ENCODE data around the gene CTDSP2. TPM values are rescaled to one million over a fixed set of nuclear protein-coding genes. Genes with fewer than 3 reads are reported as not detected.

Gene CTDSP2
- total and polyA plus RNA-seq, 2 donors (not counting 3 experiments of a cell fraction or from before 2014, with no cell fraction given) = 142 to 146 TPM

DNA sequence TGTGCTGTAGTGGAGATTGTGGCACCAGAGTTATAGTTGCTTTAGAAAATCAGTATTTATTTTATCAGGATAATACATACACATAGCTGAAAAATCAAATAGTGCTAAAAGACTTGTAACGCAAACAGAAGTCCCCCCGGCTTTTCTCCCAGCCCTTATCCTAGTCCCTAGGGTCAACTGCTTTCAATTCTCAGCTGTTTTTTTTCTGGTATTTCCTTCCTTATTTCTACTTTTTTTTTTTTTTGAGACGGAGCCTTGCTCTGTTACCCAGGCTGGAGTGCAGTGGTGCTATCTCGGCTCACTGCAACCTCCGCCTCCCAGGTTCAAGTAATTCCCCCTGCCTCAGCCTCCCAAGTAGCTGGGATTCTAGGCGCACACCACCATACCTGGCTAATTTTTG lies 8.4 kb upstream of the CTDSP2 start:
- no peaks in the 10 kb centered on the region for H3K9me3 ChIP-seq (replicated peaks; ENCODE audit: control insufficient read depth, insufficient read depth, low read length)
- H3K36me3 ChIP-seq (ENCODE audit: control insufficient read depth in 2 of 2, extremely low read depth in 1 of 2, insufficient read depth in 2 of 2, low read length in 2 of 2) = no peaks in the 10 kb centered on the region
- no peaks in the 10 kb centered on the region for H3K9me1 ChIP-seq (replicated peaks; ENCODE audit: control insufficient read depth, extremely low read depth, insufficient read depth, low read length)
- no peak overlapping the region for H3K27ac ChIP-seq (ENCODE audit: insufficient read depth, low read depth, low read length)
- ChIA-PET CTCF (interaction anchor here (1.6 kb wide), 1 partner anchor 10 kb away, joined by 8 read pairs; no protein-coding TSS in a partner anchor), POLR2A (no interaction called here)
- H3K4me2 ChIP-seq (ENCODE audit: insufficient read depth, low read length) = no peak overlapping the region
- no peaks in the 10 kb centered on the region for H3K4me1 ChIP-seq (ENCODE audit: control insufficient read depth, extremely low read depth, insufficient read depth, low read length)
- dilution Hi-C loops (cut with MboI; ENCODE audit: extremely low pct_ligation_motif_present, low sequenced_read_pairs) = no loop called here
- intact Hi-C loops (cut with micrococcal nuclease) = no loop called here
- FAIRE-seq (no peak), DNase-seq (ENCODE audit: low read depth, low spot score) (no peak)
- no peak overlapping the region for H2AFZ ChIP-seq (ENCODE audit: low read depth, low read length)
- H3K27me3 ChIP-seq (ENCODE audit: control insufficient read depth in 2 of 2, insufficient read depth in 2 of 2, low read length in 2 of 2) = peaks cover 20 to 36% of the 10 kb centered on the region in 2 experiments
- no peak overlapping the region for H3K9ac ChIP-seq (replicated peaks; ENCODE audit: extremely low read depth, insufficient read depth, low read length)
- BruUV-seq (replicated peaks) = no TSS peak
- TF ChIP-seq, protein P1, sequence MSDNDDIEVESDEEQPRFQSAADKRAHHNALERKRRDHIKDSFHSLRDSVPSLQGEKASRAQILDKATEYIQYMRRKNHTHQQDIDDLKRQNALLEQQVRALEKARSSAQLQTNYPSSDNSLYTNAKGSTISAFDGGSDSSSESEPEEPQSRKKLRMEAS (IDR thresholded peaks at IDR 0.05; ENCODE audit: insufficient read depth, insufficient read length) = no peak
- TF ChIP-seq, protein P2, sequence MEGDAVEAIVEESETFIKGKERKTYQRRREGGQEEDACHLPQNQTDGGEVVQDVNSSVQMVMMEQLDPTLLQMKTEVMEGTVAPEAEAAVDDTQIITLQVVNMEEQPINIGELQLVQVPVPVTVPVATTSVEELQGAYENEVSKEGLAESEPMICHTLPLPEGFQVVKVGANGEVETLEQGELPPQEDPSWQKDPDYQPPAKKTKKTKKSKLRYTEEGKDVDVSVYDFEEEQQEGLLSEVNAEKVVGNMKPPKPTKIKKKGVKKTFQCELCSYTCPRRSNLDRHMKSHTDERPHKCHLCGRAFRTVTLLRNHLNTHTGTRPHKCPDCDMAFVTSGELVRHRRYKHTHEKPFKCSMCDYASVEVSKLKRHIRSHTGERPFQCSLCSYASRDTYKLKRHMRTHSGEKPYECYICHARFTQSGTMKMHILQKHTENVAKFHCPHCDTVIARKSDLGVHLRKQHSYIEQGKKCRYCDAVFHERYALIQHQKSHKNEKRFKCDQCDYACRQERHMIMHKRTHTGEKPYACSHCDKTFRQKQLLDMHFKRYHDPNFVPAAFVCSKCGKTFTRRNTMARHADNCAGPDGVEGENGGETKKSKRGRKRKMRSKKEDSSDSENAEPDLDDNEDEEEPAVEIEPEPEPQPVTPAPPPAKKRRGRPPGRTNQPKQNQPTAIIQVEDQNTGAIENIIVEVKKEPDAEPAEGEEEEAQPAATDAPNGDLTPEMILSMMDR (IDR thresholded peaks at IDR 0.05; ENCODE audit: extremely low read depth in 1 of 2, insufficient read depth in 1 of 2, low read depth in 1 of 2, low read length in 2 of 2) = no peak
- no peak for TF ChIP-seq POLR2AphosphoS5 (IDR thresholded peaks at IDR 0.05; ENCODE audit: insufficient read depth, low read depth, low read length)
- TF ChIP-seq FOS (IDR thresholded peaks at IDR 0.05; ENCODE audit: borderline replicate concordance, insufficient read depth, low read length) = no peak
- TF ChIP-seq GATA2 (IDR thresholded peaks at IDR 0.05; ENCODE audit: insufficient read depth, insufficient read length, low read depth, low read length) = no peak
- no peak overlapping the region for H3K4me3 ChIP-seq (replicated peaks in 1 of 3; ENCODE audit: insufficient read depth in 1 of 3, low read depth in 1 of 3, low read length in 3 of 3)
- no peaks in the 10 kb centered on the region for H3K79me2 ChIP-seq (ENCODE audit: control insufficient read depth, insufficient read depth, low read length)
- H4K20me1 ChIP-seq (replicated peaks; ENCODE audit: control insufficient read depth, extremely low read depth, insufficient read depth, low read length) = no peaks in the 10 kb centered on the region
